ENCODE measurements around the gene ACVR2B.

GRCh38 chr3:38474928-38475605 lies 21.4 kb downstream of the ACVR2B start:
- TF ChIP-seq EZH2 (IDR thresholded peaks at IDR 0.05; ENCODE audit: low read length, unreplicated experiment), result no peak
- no peak for TF ChIP-seq CTCF (conservative IDR thresholded peaks at IDR 0.05; ENCODE audit: low read depth, low read length)

All from PC-3 (cell line).